ENCODE data around the gene ZNF613. TPM values are rescaled to one million over a fixed set of nuclear protein-coding genes. Genes with fewer than 3 reads are reported as not detected.
A peak's percentile ranks its signal among the peaks of the same experiment; 100 is the strongest.
"Not testable (repeated sequence)": the region's sequence is repeated elsewhere in the genome, so short reads cannot be mapped to it uniquely, and the experiment has no call there.

Gene ZNF613
- total RNA-seq, 2 donors from 2014 or later: 4.1 to 5.2 TPM

- H3K27me3 ChIP-seq: no peaks in the 10 kb centered on the region
- peaks cover 0 to 18% of the 10 kb centered on the region in 2 donors for H3K9me3 ChIP-seq
- DNase-seq (ENCODE audit: low spot score): no peak
- H3K4me3 ChIP-seq: no peak overlapping the region
- peaks cover 67% of the 10 kb centered on the region for H3K36me3 ChIP-seq
- no peak overlapping the region for H3K27ac ChIP-seq
- TF ChIP-seq CTCF (IDR thresholded peaks at IDR 0.05): no peak
- peaks cover 0 to 9% of the 10 kb centered on the region in 2 donors for H3K4me1 ChIP-seq
Observed at GRCh38 chr19:51931921-51932320, 4.6 kb downstream of the ZNF613 start.

- peaks cover 5 to 69% of the 10 kb centered on the region in 2 donors for H3K9me3 ChIP-seq
- H3K4me1 ChIP-seq: no peaks in the 10 kb centered on the region
- no peak overlapping the region for H3K27ac ChIP-seq
- H3K4me3 ChIP-seq: no peak overlapping the region
- no peaks in the 10 kb centered on the region for H3K27me3 ChIP-seq
- TF ChIP-seq CTCF (IDR thresholded peaks at IDR 0.05): no peak
- peaks cover 91% of the 10 kb centered on the region for H3K36me3 ChIP-seq
- DNase-seq (ENCODE audit: low spot score): no peak
Observed at GRCh38 chr19:51938936-51939335, 11.7 kb downstream of the ZNF613 start.

GRCh38 chr19:51944798-51945552 is 17.7 kb downstream of the ZNF613 start:
- Histone ChIP-seq H3K36me3 (peaks cover 60% of the 10 kb centered on the region), H3K9me3 (peaks cover 35 to 98% of the 10 kb centered on the region in 2 donors), H3K27ac (no peak overlapping the region), H3K27me3 (no peaks in the 10 kb centered on the region), H3K4me1 (no peaks in the 10 kb centered on the region), H3K4me3 (no peak overlapping the region)
- DNase-seq (ENCODE audit: low spot score): no peak
- TF ChIP-seq CTCF (IDR thresholded peaks at IDR 0.05): no peak

GRCh38 chr19:51946602-51947001 is 19.3 kb downstream of the ZNF613 start:
- no peaks in the 10 kb centered on the region for H3K4me1 ChIP-seq
- no peak for TF ChIP-seq CTCF (IDR thresholded peaks at IDR 0.05)
- no peak overlapping the region for H3K27ac ChIP-seq
- H3K4me3 ChIP-seq: no peak overlapping the region
- H3K9me3 ChIP-seq: peaks cover 35 to 95% of the 10 kb centered on the region in 2 donors
- H3K36me3 ChIP-seq: peaks cover 44% of the 10 kb centered on the region
- no peaks in the 10 kb centered on the region for H3K27me3 ChIP-seq
- DNase-seq (ENCODE audit: low spot score): no peak

GRCh38 chr19:51948975-51949374 is 21.7 kb downstream of the ZNF613 start:
- no peak for TF ChIP-seq CTCF (IDR thresholded peaks at IDR 0.05)
- H3K27ac ChIP-seq: no peak overlapping the region
- peak overlapping the region; percentile 25 to 42 for H3K4me3 ChIP-seq
- H3K27me3 ChIP-seq: no peaks in the 10 kb centered on the region
- peaks cover 20% of the 10 kb centered on the region for H3K36me3 ChIP-seq
- H3K4me1 ChIP-seq: no peaks in the 10 kb centered on the region
- peaks cover 30 to 81% of the 10 kb centered on the region in 2 donors for H3K9me3 ChIP-seq
- peak; percentile 59 for DNase-seq (ENCODE audit: low spot score)

GRCh38 chr19:51957846-51958245 is 30.6 kb downstream of the ZNF613 start:
- H3K36me3 ChIP-seq; H3K4me1 ChIP-seq; H3K27me3 ChIP-seq; DNase-seq (ENCODE audit: low spot score); H3K27ac ChIP-seq; H3K4me3 ChIP-seq: not testable (repeated sequence)
- peaks cover 0 to 22% of the 10 kb centered on the region in 2 donors for H3K9me3 ChIP-seq
